WTC11 (cell line): Measurements from ENCODE around the gene CEP120. TPM values are rescaled to one million over a fixed set of nuclear protein-coding genes. Genes with fewer than 3 reads are reported as not detected.

Experiments used
- ATAC-seq: fragments of 200-7000 bp; cut with Tn5 transposase; 2 replicates; pipeline ENCODE4 v1.10.0; 2021; ENCODE audit warnings: mild to moderate bottlenecking, moderate library complexity
- CTCF ChIA-PET: fragments of 300-600 bp; sonication (Branson Sonifier 250); formaldehyde crosslinking; loops from one replicate; lab custom pipeline; 2021; ENCODE audit warnings: antibody characterized with exemption; lab: Charles Lee
- POLR2A ChIA-PET: fragments of 350-600 bp; sonication (Branson Sonifier 250); formaldehyde crosslinking; loops from one replicate; lab custom pipeline; 2021; ENCODE audit warnings: antibody characterized with exemption; lab: Charles Lee
- DNase-seq: peaks from one replicate; pipeline ENCODE4 v3.0.0; 2021; ENCODE audit warnings: low spot score
- H3K27ac Mint-ChIP-seq: 2 replicates; pipeline ENCODE4 v1.8.0; 2021; ENCODE audit warnings: mixed read lengths
- H3K27me3 Mint-ChIP-seq: 2 replicates; pipeline ENCODE4 v1.8.0; 2021; ENCODE audit warnings: low read depth, mild to moderate bottlenecking, moderate library complexity, mixed read lengths
- H3K36me3 Mint-ChIP-seq: 2 replicates; pipeline ENCODE4 v1.8.0; 2021; ENCODE audit warnings: mixed read lengths
- H3K4me1 Mint-ChIP-seq: 2 replicates; pipeline ENCODE4 v1.8.0; 2022; ENCODE audit warnings: mixed read lengths
- H3K4me3 Mint-ChIP-seq: 2 replicates; pipeline ENCODE4 v1.8.0; 2021; ENCODE audit warnings: mild to moderate bottlenecking, moderate library complexity, mixed read lengths
- H3K9me3 Mint-ChIP-seq: 2 replicates; pipeline ENCODE4 v1.8.0; 2021; ENCODE audit warnings: mixed read lengths
- AFF4 ChIP-seq: sonication (generic); formaldehyde crosslinking; IDR thresholded peaks from 2 replicates; pipeline ENCODE4 v1.8.1; 2023; ENCODE audit warnings: mild to moderate bottlenecking, missing genetic modification reagents, borderline replicate concordance
- AR ChIP-seq: fragments of 250-450 bp; sonication (Bioruptor Pico); IDR thresholded peaks from 2 replicates; pipeline ENCODE4 v1.9.0; 2021; ENCODE audit warnings: mild to moderate bottlenecking
- ATF1 ChIP-seq: sonication (generic); formaldehyde crosslinking; IDR thresholded peaks from 2 replicates; pipeline ENCODE4 v1.8.1; 2023; ENCODE audit warnings: mild to moderate bottlenecking, moderate library complexity, missing genetic modification reagents
- ATF2 ChIP-seq: sonication (generic); formaldehyde crosslinking; IDR thresholded peaks from 2 replicates; pipeline ENCODE4 v1.8.1; 2022; ENCODE audit warnings: low read depth, missing genetic modification reagents, borderline replicate concordance
- CBFB ChIP-seq: sonication (generic); formaldehyde crosslinking; IDR thresholded peaks from 2 replicates; pipeline ENCODE4 v1.8.1; 2022; ENCODE audit warnings: mild to moderate bottlenecking, low read depth, missing genetic modification reagents
- GRHL2 ChIP-seq: fragments of 250-450 bp; sonication (Bioruptor Pico); IDR thresholded peaks from 2 replicates; pipeline ENCODE4 v1.8.0; 2022; ENCODE audit warnings: mild to moderate bottlenecking, moderate library complexity; ENCODE audit not compliant: insufficient replicate concordance, severe bottlenecking
- HMGA2 ChIP-seq: fragments of 250-450 bp; sonication (Bioruptor Pico); IDR thresholded peaks from 2 replicates; pipeline ENCODE4 v1.4.0; 2021; ENCODE audit warnings: mild to moderate bottlenecking, moderate library complexity
- OVOL2 ChIP-seq: fragments of 250-450 bp; sonication (Bioruptor Pico); IDR thresholded peaks from 2 replicates; pipeline ENCODE4 v1.9.0; 2021; ENCODE audit warnings: mild to moderate bottlenecking, borderline replicate concordance
- PREB ChIP-seq: sonication (generic); formaldehyde crosslinking; IDR thresholded peaks from 2 replicates; pipeline ENCODE4 v1.8.1; 2022; ENCODE audit warnings: mild to moderate bottlenecking, missing genetic modification reagents, moderate library complexity, borderline replicate concordance
- PRRX2 ChIP-seq: fragments of 250-450 bp; sonication (Bioruptor Pico); IDR thresholded peaks from 2 replicates; pipeline ENCODE4 v1.8.0; 2021; ENCODE audit warnings: mild to moderate bottlenecking
- SMAD3 ChIP-seq: sonication (generic); formaldehyde crosslinking; IDR thresholded peaks from 2 replicates; pipeline ENCODE4 v1.8.0; 2022; ENCODE audit warnings: missing genetic modification reagents, mild to moderate bottlenecking, borderline replicate concordance
- TEAD1 ChIP-seq: sonication (generic); formaldehyde crosslinking; IDR thresholded peaks from 2 replicates; pipeline ENCODE4 v1.8.0; 2022; ENCODE audit warnings: mild to moderate bottlenecking, missing genetic modification reagents
- TEAD4 ChIP-seq: sonication (generic); formaldehyde crosslinking; IDR thresholded peaks from 2 replicates; pipeline ENCODE4 v1.8.0; 2022; ENCODE audit warnings: mild to moderate bottlenecking, missing genetic modification reagents
- ZNF138 ChIP-seq: sonication (generic); formaldehyde crosslinking; conservative IDR thresholded peaks from 2 replicates; pipeline ENCODE4 v1.8.1; 2022; ENCODE audit warnings: mild to moderate bottlenecking, moderate library complexity, missing genetic modification reagents
- ZNF232 ChIP-seq: sonication (generic); formaldehyde crosslinking; IDR thresholded peaks from 2 replicates; pipeline ENCODE4 v1.8.0; 2022; ENCODE audit warnings: mild to moderate bottlenecking, missing genetic modification reagents
- ZNF396 ChIP-seq: fragments of 250-450 bp; sonication (Bioruptor Pico); IDR thresholded peaks from 2 replicates; pipeline ENCODE4 v1.8.0; 2021; ENCODE audit warnings: mild to moderate bottlenecking, moderate library complexity, borderline replicate concordance
- ZNF671 ChIP-seq: fragments of 250-450 bp; sonication (Bioruptor Pico); IDR thresholded peaks from 2 replicates; pipeline ENCODE4 v1.8.0; 2021; ENCODE audit warnings: mild to moderate bottlenecking
- total RNA-seq: library from RNA; stranded (reverse); gene quantifications from 3 replicates; pipeline ENCODE4 v1.2.3, GENCODE V29; 2021
- TF ChIP-seq, protein P1 (sequence below): sonication (generic); formaldehyde crosslinking; IDR thresholded peaks from 2 replicates; pipeline ENCODE4 v1.8.1; 2023; ENCODE audit warnings: mild to moderate bottlenecking, missing genetic modification reagents
- TF ChIP-seq, protein P2 (sequence below): sonication (generic); formaldehyde crosslinking; IDR thresholded peaks from 2 replicates; pipeline ENCODE4 v1.8.0; 2022; ENCODE audit warnings: missing genetic modification reagents

The CEP120 gene
- total RNA-seq, 1 experiment from 2014 or later = 15.2 TPM

DNA sequence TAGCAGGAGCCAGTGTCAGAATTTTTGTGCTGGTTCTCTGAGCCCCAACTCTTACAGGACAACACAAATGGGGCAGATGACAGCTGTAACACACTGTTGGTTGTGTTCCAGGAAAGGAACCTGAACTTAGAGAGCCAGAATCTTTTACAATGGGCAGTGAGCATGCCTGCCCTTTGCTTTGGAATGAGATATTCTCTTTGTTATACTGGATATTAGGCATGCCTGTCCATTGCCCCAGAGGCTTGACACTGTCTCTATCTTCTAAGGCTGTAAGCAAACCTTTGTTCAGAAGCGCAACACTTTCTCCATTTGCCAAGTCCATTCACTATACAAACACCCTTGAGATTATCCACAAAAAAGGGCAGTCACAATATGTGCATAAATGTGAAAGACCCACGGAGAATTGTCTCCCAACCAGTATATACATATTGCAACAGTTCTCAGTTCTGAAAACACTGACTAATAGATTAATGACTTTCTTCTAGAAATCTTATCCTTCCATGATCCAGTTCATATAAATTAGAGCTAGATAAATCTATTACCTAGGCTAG, 26.3 kb upstream of the CEP120 start:
- Mint-ChIP-seq H3K27me3 (no peaks in the 10 kb centered on the region), H3K27ac (no peak overlapping the region), H3K4me3 (no peak overlapping the region), H3K9me3 (no peaks in the 10 kb centered on the region), H3K4me1 (peaks cover 16% of the 10 kb centered on the region), H3K36me3 (no peaks in the 10 kb centered on the region)
- ATAC-seq (no peak), DNase-seq (no peak)
- POLR2A ChIA-PET = no interaction called here
- TF ChIP-seq ZNF138 (CRISPR knock-in tag) (no peak), TEAD1 (CRISPR knock-in tag) (no peak), OVOL2 (CRISPR knock-in tag) (no peak), ATF1 (CRISPR knock-in tag) (no peak), ZNF396 (CRISPR knock-in tag) (no peak), HMGA2 (CRISPR knock-in tag) (no peak), ZNF671 (CRISPR knock-in tag) (no peak), TEAD4 (no peak), ZNF232 (CRISPR knock-in tag) (no peak), AFF4 (CRISPR knock-in tag) (no peak), AR (CRISPR knock-in tag) (no peak), GRHL2 (CRISPR knock-in tag) (no peak), PRRX2 (CRISPR knock-in tag) (no peak), PREB (CRISPR knock-in tag) (no peak), CBFB (CRISPR knock-in tag) (no peak), ATF2 (CRISPR knock-in tag) (no peak), SMAD3 (no peak)
- TF ChIP-seq, protein P1, sequence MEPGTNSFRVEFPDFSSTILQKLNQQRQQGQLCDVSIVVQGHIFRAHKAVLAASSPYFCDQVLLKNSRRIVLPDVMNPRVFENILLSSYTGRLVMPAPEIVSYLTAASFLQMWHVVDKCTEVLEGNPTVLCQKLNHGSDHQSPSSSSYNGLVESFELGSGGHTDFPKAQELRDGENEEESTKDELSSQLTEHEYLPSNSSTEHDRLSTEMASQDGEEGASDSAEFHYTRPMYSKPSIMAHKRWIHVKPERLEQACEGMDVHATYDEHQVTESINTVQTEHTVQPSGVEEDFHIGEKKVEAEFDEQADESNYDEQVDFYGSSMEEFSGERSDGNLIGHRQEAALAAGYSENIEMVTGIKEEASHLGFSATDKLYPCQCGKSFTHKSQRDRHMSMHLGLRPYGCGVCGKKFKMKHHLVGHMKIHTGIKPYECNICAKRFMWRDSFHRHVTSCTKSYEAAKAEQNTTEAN (CRISPR knock-in tag) = no peak
- TF ChIP-seq, protein P2, sequence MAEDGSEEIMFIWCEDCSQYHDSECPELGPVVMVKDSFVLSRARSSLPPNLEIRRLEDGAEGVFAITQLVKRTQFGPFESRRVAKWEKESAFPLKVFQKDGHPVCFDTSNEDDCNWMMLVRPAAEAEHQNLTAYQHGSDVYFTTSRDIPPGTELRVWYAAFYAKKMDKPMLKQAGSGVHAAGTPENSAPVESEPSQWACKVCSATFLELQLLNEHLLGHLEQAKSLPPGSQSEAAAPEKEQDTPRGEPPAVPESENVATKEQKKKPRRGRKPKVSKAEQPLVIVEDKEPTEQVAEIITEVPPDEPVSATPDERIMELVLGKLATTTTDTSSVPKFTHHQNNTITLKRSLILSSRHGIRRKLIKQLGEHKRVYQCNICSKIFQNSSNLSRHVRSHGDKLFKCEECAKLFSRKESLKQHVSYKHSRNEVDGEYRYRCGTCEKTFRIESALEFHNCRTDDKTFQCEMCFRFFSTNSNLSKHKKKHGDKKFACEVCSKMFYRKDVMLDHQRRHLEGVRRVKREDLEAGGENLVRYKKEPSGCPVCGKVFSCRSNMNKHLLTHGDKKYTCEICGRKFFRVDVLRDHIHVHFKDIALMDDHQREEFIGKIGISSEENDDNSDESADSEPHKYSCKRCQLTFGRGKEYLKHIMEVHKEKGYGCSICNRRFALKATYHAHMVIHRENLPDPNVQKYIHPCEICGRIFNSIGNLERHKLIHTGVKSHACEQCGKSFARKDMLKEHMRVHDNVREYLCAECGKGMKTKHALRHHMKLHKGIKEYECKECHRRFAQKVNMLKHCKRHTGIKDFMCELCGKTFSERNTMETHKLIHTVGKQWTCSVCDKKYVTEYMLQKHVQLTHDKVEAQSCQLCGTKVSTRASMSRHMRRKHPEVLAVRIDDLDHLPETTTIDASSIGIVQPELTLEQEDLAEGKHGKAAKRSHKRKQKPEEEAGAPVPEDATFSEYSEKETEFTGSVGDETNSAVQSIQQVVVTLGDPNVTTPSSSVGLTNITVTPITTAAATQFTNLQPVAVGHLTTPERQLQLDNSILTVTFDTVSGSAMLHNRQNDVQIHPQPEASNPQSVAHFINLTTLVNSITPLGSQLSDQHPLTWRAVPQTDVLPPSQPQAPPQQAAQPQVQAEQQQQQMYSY (CRISPR knock-in tag) = no peak
- CTCF ChIA-PET = no interaction called here
